PFSK-1 (cell line): Measurements from ENCODE around the gene MAP6D1.

ENCODE experiments used
- FOXP2 ChIP-seq: optimal IDR thresholded peaks from 2 replicates; pipeline ENCODE3; 2011; ENCODE audit warnings: borderline replicate concordance, control low read depth, inconsistent platforms; ENCODE audit not compliant: insufficient read depth; ENCODE audit errors: extremely low read length, extremely low read depth
- POLR2AphosphoS5 ChIP-seq: IDR thresholded peaks from 2 replicates; pipeline ENCODE4 v1.6.1; 2012; ENCODE audit warnings: low read depth, mild to moderate bottlenecking, control low read depth, low read length, moderate library complexity
- REST ChIP-seq, 2 experiments: IDR thresholded peaks; 2 replicates each; pipeline versions ENCODE4 v1.6.1 to v1.8.0; 2011 to 2012; ENCODE audit warnings: low read depth in 2 of 2, low read length in 2 of 2, control low read depth in 1 of 2, inconsistent platforms in 1 of 2, mild to moderate bottlenecking in 1 of 2, moderate library complexity in 1 of 2; ENCODE audit not compliant: insufficient read depth in 1 of 2
- SIN3A ChIP-seq: IDR thresholded peaks from 2 replicates; pipeline ENCODE4 v1.6.1; 2012; ENCODE audit warnings: mild to moderate bottlenecking, low read length, moderate library complexity, borderline replicate concordance; ENCODE audit not compliant: insufficient read depth
- TAF1 ChIP-seq: IDR thresholded peaks from 2 replicates; pipeline ENCODE4 v1.6.1; 2012; ENCODE audit warnings: low read length, control low read depth, borderline replicate concordance; ENCODE audit not compliant: insufficient read depth

Gene MAP6D1

DNA sequence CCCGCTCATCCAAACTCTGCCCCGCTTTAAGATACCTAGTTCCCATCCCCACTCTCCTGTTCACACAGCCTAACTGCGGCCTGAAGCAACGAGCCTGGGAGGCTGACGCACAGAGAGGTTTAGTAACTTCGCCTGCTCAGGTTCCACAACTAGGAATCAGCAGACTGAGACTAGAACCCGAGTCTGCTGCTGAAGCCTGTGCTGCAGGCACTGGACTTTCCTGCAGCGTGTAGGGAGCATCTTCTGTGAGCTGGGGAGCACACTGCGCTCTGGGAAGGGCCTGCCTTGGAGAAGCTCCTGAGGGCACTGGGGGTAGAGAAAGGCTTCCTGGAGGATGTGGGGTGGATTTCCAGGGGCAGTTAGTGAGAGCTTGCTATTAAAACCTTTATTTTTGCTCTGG lies 4.8 kb upstream of the MAP6D1 start:
- TF ChIP-seq FOXP2 (no peak), REST (IDR thresholded peaks at IDR 0.05; ENCODE audit: insufficient read depth in 1 of 2, low read depth in 2 of 2, low read length in 2 of 2) (no peak), SIN3A (no peak), TAF1 (no peak)

DNA sequence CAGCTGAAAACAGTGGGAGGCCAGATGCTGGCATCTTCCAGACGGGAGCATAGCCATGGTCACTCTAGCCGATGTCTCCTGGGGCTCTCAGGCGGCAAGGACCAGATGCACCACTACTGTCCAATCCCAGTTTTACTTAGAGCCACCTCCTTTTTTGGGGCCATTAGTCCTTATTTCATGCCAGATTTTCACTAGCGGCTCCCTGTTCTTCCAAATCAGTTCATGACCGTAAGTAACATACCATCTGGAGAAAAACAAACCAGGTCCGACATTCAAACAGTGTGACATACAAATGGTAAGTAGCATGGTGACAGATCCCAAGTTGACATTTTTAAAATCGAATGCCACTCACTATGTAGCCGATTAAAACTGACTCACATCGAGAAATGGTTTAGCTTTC lies 4.1 kb upstream of the MAP6D1 start:
- TF ChIP-seq POLR2AphosphoS5 (no peak), REST (IDR thresholded peaks at IDR 0.05; ENCODE audit: insufficient read depth in 1 of 2, low read depth in 2 of 2, low read length in 2 of 2) (no peak), TAF1 (no peak), SIN3A (no peak), FOXP2 (no peak)

- no peak for TF ChIP-seq TAF1
- TF ChIP-seq REST (IDR thresholded peaks at IDR 0.05; ENCODE audit: insufficient read depth in 1 of 2, low read depth in 2 of 2, low read length in 2 of 2): no peak
- TF ChIP-seq SIN3A: no peak
- TF ChIP-seq FOXP2: no peak
- no peak for TF ChIP-seq POLR2AphosphoS5
Observed at GRCh38 chr3:183828538-183828870, 3.1 kb upstream of the MAP6D1 start.

DNA sequence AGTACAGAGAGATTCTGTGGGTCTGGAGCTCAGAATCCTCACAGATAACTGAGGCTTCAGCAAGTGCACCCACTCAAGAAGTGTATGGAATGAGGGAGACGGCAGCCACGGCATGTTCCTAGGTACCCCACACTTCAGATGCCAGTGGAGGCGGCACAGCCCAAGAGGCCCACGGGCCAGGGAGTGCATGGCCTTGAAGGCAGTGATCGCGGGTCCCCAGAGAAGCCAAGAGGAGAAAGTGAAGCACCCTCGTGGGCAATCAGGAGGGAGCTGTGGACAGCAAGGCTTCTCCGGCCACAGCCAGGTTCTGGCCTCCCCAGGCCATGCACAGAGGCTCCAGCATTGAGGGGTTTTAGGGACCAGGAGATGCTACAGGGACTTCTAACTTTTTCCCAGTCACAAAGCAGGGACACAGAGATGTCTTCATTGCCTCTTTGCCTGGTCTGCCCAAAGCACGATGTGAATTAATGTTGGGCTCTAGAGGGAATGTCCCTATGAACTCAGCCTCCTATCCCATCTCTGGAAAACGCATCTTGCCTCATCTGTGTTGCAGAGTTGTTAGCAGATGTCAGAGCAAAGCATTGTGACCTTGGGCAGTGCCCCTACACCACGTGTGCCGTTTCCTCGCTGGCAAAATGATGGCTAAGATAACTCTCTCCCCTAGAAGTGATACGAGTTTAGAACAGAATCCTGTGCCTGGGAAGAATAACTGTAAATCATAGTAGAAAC lies 2.6 kb upstream of the MAP6D1 start:
- TF ChIP-seq FOXP2 (no peak), SIN3A (no peak), REST (IDR thresholded peaks at IDR 0.05; ENCODE audit: insufficient read depth in 1 of 2, low read depth in 2 of 2, low read length in 2 of 2) (no peak), POLR2AphosphoS5 (no peak), TAF1 (no peak)
